Measurements from ENCODE around the gene CNPY1.

GRCh38 chr7:155524018-155524556, 22.3 kb downstream of the CNPY1 start:
- TF ChIP-seq, protein P1, sequence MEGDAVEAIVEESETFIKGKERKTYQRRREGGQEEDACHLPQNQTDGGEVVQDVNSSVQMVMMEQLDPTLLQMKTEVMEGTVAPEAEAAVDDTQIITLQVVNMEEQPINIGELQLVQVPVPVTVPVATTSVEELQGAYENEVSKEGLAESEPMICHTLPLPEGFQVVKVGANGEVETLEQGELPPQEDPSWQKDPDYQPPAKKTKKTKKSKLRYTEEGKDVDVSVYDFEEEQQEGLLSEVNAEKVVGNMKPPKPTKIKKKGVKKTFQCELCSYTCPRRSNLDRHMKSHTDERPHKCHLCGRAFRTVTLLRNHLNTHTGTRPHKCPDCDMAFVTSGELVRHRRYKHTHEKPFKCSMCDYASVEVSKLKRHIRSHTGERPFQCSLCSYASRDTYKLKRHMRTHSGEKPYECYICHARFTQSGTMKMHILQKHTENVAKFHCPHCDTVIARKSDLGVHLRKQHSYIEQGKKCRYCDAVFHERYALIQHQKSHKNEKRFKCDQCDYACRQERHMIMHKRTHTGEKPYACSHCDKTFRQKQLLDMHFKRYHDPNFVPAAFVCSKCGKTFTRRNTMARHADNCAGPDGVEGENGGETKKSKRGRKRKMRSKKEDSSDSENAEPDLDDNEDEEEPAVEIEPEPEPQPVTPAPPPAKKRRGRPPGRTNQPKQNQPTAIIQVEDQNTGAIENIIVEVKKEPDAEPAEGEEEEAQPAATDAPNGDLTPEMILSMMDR (IDR thresholded peaks at IDR 0.05; ENCODE audit: control extremely low read depth in 1 of 3, insufficient read depth in 1 of 3, low read depth in 1 of 3, low read length in 3 of 3), result no peak
- TF ChIP-seq POLR2A (IDR thresholded peaks at IDR 0.05; ENCODE audit: control extremely low read depth in 1 of 2, low read depth in 2 of 2, low read length in 2 of 2) (no peak), POLR2AphosphoS5 (IDR thresholded peaks at IDR 0.05; ENCODE audit: low read depth, low read length) (no peak), TAF1 (IDR thresholded peaks at IDR 0.05; ENCODE audit: low read depth, low read length) (no peak), EGR1 (IDR thresholded peaks at IDR 0.05; ENCODE audit: borderline replicate concordance, low read depth, low read length) (no peak), CBX8 (IDR thresholded peaks at IDR 0.05; ENCODE audit: borderline replicate concordance, low read depth, low read length) (no peak), TEAD4 (IDR thresholded peaks at IDR 0.05; ENCODE audit: low read depth, low read length) (no peak), SP1 (IDR thresholded peaks at IDR 0.05; ENCODE audit: low read depth, low read length) (no peak), EP300 (IDR thresholded peaks at IDR 0.05; ENCODE audit: borderline replicate concordance in 1 of 2, low read depth in 2 of 2, low read length in 2 of 2) (no peak), CEBPB (IDR thresholded peaks at IDR 0.05; ENCODE audit: low read depth, low read length) (no peak), KDM1A (IDR thresholded peaks at IDR 0.05; ENCODE audit: borderline replicate concordance, low read length) (no peak)

Data from H1 (cell line).